ENCODE results near the gene GPR158. TPM values are rescaled to one million over a fixed set of nuclear protein-coding genes. Genes with fewer than 3 reads are reported as not detected.

The GPR158 gene
- total RNA-seq, 1 donor: 0.18 TPM

- DNase-seq (ENCODE audit: low read depth): no peak
- no peak overlapping the region for H3K4me3 ChIP-seq (ENCODE audit: low read depth, low read length)
- TF ChIP-seq, protein P1, sequence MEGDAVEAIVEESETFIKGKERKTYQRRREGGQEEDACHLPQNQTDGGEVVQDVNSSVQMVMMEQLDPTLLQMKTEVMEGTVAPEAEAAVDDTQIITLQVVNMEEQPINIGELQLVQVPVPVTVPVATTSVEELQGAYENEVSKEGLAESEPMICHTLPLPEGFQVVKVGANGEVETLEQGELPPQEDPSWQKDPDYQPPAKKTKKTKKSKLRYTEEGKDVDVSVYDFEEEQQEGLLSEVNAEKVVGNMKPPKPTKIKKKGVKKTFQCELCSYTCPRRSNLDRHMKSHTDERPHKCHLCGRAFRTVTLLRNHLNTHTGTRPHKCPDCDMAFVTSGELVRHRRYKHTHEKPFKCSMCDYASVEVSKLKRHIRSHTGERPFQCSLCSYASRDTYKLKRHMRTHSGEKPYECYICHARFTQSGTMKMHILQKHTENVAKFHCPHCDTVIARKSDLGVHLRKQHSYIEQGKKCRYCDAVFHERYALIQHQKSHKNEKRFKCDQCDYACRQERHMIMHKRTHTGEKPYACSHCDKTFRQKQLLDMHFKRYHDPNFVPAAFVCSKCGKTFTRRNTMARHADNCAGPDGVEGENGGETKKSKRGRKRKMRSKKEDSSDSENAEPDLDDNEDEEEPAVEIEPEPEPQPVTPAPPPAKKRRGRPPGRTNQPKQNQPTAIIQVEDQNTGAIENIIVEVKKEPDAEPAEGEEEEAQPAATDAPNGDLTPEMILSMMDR (IDR thresholded peaks at IDR 0.05; ENCODE audit: insufficient read depth, low read length): no peak
Observed at GRCh38 chr10:25177093-25177753, 2.4 kb downstream of the GPR158 start.

GRCh38 chr10:25177754-25178135, 2.9 kb downstream of the GPR158 start:
- H3K4me3 ChIP-seq (ENCODE audit: low read depth, low read length): no peak overlapping the region
- no peak for DNase-seq (ENCODE audit: low read depth)
- TF ChIP-seq, protein P1 (IDR thresholded peaks at IDR 0.05; ENCODE audit: insufficient read depth, low read length): no peak

DNA sequence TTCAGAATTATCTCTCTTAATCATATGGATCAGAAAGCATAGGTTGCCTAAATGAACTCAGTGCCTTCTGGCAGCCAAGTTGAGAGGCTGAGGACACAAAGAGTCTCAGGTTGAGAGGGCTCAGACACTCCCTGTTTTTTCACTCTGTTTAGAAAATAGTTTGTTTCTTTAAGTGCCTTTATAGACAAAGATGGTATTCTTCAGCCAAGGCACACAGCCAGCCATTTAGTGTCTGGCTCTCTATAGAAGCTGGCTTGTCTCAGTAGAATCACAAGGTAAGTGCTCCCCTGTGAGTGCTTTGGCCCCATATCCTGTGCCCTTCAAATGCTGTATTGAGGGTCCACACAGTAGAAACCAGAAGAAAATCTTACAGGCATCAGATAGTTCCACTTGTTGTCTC, 3.6 kb downstream of the GPR158 start:
- H3K4me3 ChIP-seq (ENCODE audit: low read depth, low read length): no peak overlapping the region
- TF ChIP-seq, protein P1 (IDR thresholded peaks at IDR 0.05; ENCODE audit: insufficient read depth, low read length): no peak
- no peak for DNase-seq (ENCODE audit: low read depth)

- no peak for DNase-seq (ENCODE audit: low read depth)
- no peak overlapping the region for H3K4me3 ChIP-seq (ENCODE audit: low read depth, low read length)
- TF ChIP-seq, protein P1 (IDR thresholded peaks at IDR 0.05; ENCODE audit: insufficient read depth, low read length): no peak
Observed at GRCh38 chr10:25180801-25181200, 6.0 kb downstream of the GPR158 start.

GRCh38 chr10:25182636-25183035, 7.8 kb downstream of the GPR158 start:
- H3K4me3 ChIP-seq (ENCODE audit: low read depth, low read length): no peak overlapping the region
- TF ChIP-seq, protein P1 (IDR thresholded peaks at IDR 0.05; ENCODE audit: insufficient read depth, low read length): no peak
- no peak for DNase-seq (ENCODE audit: low read depth)

GRCh38 chr10:25191162-25191895, 16.5 kb downstream of the GPR158 start:
- H3K4me3 ChIP-seq (ENCODE audit: low read depth, low read length): no peak overlapping the region
- DNase-seq (ENCODE audit: low read depth): no peak
- TF ChIP-seq, protein P1 (IDR thresholded peaks at IDR 0.05; ENCODE audit: insufficient read depth, low read length): no peak
